Kidney (tissue), 14 donors: ENCODE data around the gene EXOSC2. TPM values are rescaled to one million over a fixed set of nuclear protein-coding genes. Genes with fewer than 3 reads are reported as not detected.

Experiments
- DNase-seq, 5 donors: peaks; one replicate each; pipeline ENCODE4 v3.0.0-alpha.2; 2013 to 2020
- FAIRE-seq: peaks from 2 replicates; lab custom pipeline; 2012; peaks lifted over from hg19 to GRCh38; lab: Jason Lieb, UNC
- H3K27ac ChIP-seq, 2 donors: one replicate each; pipeline ENCODE4 v1.7.0; 2013; ENCODE audit warnings: low read depth in 2 of 2, low read length in 2 of 2, inconsistent platforms in 1 of 2
- H3K27me3 ChIP-seq: one replicate; pipeline ENCODE4 v1.7.1; 2013; ENCODE audit warnings: low read length, inconsistent platforms; ENCODE audit not compliant: control insufficient read depth, insufficient read depth
- H3K36me3 ChIP-seq, 3 donors: one replicate each; pipeline versions ENCODE4 v1.7.0 to v1.7.1; 2013; ENCODE audit warnings: low read length in 3 of 3, control low read depth in 1 of 3, inconsistent platforms in 1 of 3; ENCODE audit not compliant: insufficient read depth in 3 of 3, control insufficient read depth in 2 of 3
- H3K4me1 ChIP-seq, 3 donors: one replicate each; pipeline versions ENCODE4 v1.7.0 to v1.7.1; 2013; ENCODE audit warnings: low read length in 3 of 3, inconsistent platforms in 1 of 3, low read depth in 1 of 3; ENCODE audit not compliant: control insufficient read depth in 2 of 3, insufficient read depth in 2 of 3
- H3K4me3 ChIP-seq, 3 donors: one replicate each; pipeline versions ENCODE4 v1.7.0 to v1.8.1; 2013; ENCODE audit warnings: low read length in 3 of 3, control low read depth in 1 of 3, inconsistent platforms in 1 of 3
- H3K9ac ChIP-seq, 3 donors: one replicate each; pipeline versions ENCODE4 v1.7.0 to v1.7.1; 2013; ENCODE audit warnings: low read length in 3 of 3, control low read depth in 1 of 3, inconsistent platforms in 1 of 3
- H3K9me3 ChIP-seq, 3 donors: one replicate each; pipeline versions ENCODE4 v1.7.0 to v1.7.1; 2013; ENCODE audit warnings: low read length in 3 of 3, control low read depth in 1 of 3, inconsistent platforms in 1 of 3; ENCODE audit not compliant: control insufficient read depth in 2 of 3, insufficient read depth in 1 of 3
- intact Hi-C: fragments of 100-400 bp; cut with DNase I; formaldehyde crosslinking; loops from one replicate; pipeline ENCODE4 v1.11.1; 2022
- polyA plus RNA-seq: library from polyadenylated mRNA; stranded (reverse); fragments of 350-450 nt; fragmentation: Illumina TruSeq; extraction: RNeasy Lipid Tissue Mini Kit (QIAGEN cat#74804); gene quantifications from one replicate; pipeline ENCODE4 v1.2.3, GENCODE V29; 2014; ENCODE audit warnings: low read depth, low replicate concordance; ENCODE audit not compliant: insufficient read depth
- total RNA-seq: library from RNA; stranded (reverse); fragmentation: NEBNext Ultra II Directional; extraction: Animal tissue kit (Norgen Biotek cat#: 25700); gene quantifications from one replicate; pipeline ENCODE4 v1.2.1, GENCODE V29; 2021
- TF ChIP-seq, protein P1 (sequence below): IDR thresholded peaks from 3 replicates; pipeline ENCODE4 v1.5.1; 2012; ENCODE audit warnings: mild to moderate bottlenecking, moderate library complexity, borderline replicate concordance; ENCODE audit not compliant: insufficient read depth; ENCODE audit errors: extremely low read depth
- donor health status: control.
- donor health status: control.
- donor health status: control.
- donor health status: control.
- donor health status: control.
- donor health status: DM: yes; HTN: yes; CAD: no.
- donor health status: Normal renal cell carcinoma (clear cell type).

EXOSC2 gene
- total and polyA plus RNA-seq, 2 donors from 2014 or later: 13.0 to 26.4 TPM

DNA sequence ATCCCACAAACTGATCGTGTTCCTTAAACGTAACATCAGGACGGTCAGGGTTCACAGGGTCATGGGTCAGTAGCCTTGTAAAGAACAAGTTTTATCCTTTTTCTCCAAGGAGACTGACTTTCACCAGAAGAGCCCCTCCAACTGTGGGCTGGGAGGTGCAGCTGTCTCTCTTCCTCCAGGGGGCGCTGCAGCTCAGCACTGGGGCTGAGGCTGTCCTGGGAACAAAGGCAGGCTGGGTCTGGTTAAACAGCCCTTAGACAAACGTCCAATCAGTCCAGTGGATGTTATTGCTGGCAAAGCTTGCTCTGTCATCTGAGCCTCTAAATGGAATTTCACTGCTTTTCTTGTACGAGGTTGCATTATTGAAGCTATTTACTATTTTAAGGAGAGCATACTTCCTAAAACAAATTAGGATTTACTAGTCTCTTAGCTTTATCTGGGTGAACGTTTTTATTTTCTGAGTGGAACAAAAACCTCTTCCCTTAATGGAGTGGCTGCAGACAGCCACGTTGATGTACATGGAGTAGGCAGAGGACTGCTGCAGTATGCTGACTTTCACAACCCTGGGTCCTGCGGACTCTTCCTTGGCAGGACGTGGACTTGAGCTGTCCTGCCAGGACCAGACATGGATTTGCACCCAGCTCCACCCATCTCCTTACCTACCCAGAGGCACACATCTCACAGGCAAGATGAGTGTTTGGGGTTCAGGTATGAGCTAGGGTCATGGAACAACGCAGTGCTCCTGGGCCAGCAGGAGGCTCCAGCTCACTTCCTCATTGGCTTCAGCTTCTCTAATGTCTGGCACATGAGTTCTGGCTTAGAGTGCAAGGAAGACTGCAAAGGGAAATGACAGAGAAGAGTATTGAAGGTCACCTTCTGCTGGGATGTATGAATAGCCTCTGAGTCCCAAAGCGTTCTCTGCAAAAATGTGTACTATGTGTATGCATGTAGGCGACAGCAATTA lies 7.8 kb downstream of the EXOSC2 start:
- Histone ChIP-seq H3K4me1 (no peaks in the 10 kb centered on the region), H3K27me3 (no peaks in the 10 kb centered on the region), H3K9me3 (no peaks in the 10 kb centered on the region), H3K9ac (no peak overlapping the region), H3K4me3 (no peak overlapping the region), H3K36me3 (peaks cover 17 to 36% (median 32%) of the 10 kb centered on the region in 3 donors), H3K27ac (no peak overlapping the region)
- DNase-seq: peak; percentile 82 to 94 (median 85)
- intact Hi-C loops: loop anchor here (10.0 kb wide), 2 partner anchors 233 to 343 kb away; partner anchors contain the start of gene FIBCD1
- TF ChIP-seq, protein P1, sequence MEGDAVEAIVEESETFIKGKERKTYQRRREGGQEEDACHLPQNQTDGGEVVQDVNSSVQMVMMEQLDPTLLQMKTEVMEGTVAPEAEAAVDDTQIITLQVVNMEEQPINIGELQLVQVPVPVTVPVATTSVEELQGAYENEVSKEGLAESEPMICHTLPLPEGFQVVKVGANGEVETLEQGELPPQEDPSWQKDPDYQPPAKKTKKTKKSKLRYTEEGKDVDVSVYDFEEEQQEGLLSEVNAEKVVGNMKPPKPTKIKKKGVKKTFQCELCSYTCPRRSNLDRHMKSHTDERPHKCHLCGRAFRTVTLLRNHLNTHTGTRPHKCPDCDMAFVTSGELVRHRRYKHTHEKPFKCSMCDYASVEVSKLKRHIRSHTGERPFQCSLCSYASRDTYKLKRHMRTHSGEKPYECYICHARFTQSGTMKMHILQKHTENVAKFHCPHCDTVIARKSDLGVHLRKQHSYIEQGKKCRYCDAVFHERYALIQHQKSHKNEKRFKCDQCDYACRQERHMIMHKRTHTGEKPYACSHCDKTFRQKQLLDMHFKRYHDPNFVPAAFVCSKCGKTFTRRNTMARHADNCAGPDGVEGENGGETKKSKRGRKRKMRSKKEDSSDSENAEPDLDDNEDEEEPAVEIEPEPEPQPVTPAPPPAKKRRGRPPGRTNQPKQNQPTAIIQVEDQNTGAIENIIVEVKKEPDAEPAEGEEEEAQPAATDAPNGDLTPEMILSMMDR: peak; percentile 80
- FAIRE-seq: no peak

DNA sequence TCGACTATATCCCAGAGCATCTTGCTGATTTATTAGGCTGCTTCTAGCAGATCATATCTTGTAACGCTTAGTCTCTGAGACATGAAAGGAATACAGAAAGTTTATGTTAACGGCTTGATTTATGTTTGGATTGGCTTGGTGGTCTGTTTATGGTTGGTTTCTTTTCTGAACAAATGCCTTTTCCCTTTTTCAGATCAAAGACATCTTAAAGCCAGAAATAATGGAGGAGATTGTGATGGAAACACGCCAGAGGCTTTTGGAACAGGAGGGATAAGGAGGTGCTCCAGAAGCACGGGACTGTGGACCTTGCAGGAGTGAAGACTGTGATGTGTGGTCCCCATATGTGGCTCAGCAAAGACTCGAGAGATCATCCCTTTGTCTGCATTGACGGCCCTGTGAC lies 9.9 kb downstream of the EXOSC2 start:
- no peak for DNase-seq
- intact Hi-C loops: loop anchor here (10.0 kb wide), 2 partner anchors 231 to 341 kb away; partner anchors contain the start of gene FIBCD1
- no peaks in the 10 kb centered on the region for H3K27me3 ChIP-seq
- H3K4me1 ChIP-seq: no peaks in the 10 kb centered on the region
- TF ChIP-seq, protein P1: no peak
- H3K9me3 ChIP-seq: no peaks in the 10 kb centered on the region
- peaks cover 12 to 26% (median 24%) of the 10 kb centered on the region in 3 donors for H3K36me3 ChIP-seq
- H3K4me3 ChIP-seq: no peak overlapping the region
- no peak overlapping the region for H3K9ac ChIP-seq
- no peak overlapping the region for H3K27ac ChIP-seq
- no peak for FAIRE-seq

DNA sequence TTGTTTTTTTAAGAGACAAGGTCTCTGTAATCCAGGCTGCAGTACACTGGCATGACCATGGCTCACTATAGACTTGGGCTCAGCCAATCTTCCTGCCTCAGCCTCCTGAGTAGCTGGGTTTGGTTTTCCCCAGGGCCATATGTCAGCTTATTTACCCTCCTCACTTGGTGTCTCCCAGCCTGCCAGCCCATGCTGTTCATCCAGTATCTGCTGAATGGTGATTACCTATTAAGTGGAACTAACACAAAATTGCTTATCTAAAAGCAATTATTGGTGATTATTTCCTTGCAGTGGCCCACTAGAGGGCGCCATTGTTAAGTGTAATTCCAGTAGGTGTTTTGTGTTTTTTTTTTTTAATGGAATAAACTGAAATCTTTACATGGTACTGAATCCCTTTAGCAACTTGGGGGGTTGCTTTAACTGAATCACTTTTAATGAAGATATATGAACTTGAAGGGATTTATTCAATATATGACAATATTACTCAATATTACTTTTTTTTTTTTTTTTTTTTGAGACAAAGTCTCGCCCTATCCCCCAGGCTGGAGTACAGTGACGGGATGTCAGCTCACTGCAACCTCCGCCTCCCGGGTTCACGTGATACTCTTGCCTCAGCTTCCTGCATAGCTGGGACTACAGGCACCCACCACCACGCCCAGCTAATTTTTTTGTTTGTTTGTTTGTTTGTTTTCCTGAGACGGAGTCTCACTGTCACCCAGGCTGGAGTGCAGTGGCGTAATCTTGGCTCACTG lies 13.8 kb downstream of the EXOSC2 start:
- Histone ChIP-seq H3K36me3 (peaks cover 9 to 15% (median 9%) of the 10 kb centered on the region in 3 donors), H3K27ac (no peak overlapping the region), H3K9me3 (no peaks in the 10 kb centered on the region), H3K4me1 (no peaks in the 10 kb centered on the region), H3K27me3 (no peaks in the 10 kb centered on the region), H3K9ac (no peak overlapping the region), H3K4me3 (no peak overlapping the region)
- DNase-seq (peak in 3 of 5 donors; percentile 51 to 85 (median 63)), FAIRE-seq (no peak)
- intact Hi-C loops: loop anchor here (10.0 kb wide), 2 partner anchors 227 to 337 kb away; partner anchors contain the start of gene FIBCD1
- TF ChIP-seq, protein P1: peak; percentile 82
